ENCODE measurements around the gene ACSS1.

Gene ACSS1

DNA sequence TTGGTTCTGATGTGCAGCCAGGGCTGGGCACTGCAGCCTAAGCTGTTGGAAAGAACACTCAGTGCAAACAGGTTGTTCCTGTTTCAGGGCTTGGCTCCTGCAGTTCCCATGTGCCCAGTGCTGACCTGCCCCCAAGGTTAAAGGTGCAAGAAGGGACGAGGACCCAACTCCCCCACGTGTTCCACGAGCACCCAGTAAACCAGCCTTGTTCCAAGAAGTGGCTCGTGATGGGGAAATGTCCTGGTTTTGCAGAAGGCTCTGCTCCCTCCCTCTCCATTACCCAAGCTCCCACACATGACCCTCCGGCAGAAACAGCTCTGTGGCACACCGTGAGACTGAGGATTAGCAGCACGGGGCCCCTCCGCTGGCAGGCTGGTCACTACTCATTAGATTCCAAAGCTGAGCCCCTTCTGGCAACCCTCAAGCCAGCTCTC, 9.4 kb downstream of the ACSS1 start:
- in situ Hi-C loops (cut with MboI; ENCODE audit: low sequenced_read_pairs) = no loop called here

- in situ Hi-C loops (cut with MboI; ENCODE audit: low sequenced_read_pairs) = no loop called here
Measured at GRCh38 chr20:25047766-25048165, 10.2 kb downstream of the ACSS1 start.

GRCh38 chr20:25046736-25047666, 10.9 kb downstream of the ACSS1 start:
- in situ Hi-C loops (cut with MboI; ENCODE audit: low sequenced_read_pairs) = no loop called here

GRCh38 chr20:25046181-25046641, 11.7 kb downstream of the ACSS1 start:
- in situ Hi-C loops (cut with MboI; ENCODE audit: low sequenced_read_pairs) = no loop called here

DNA sequence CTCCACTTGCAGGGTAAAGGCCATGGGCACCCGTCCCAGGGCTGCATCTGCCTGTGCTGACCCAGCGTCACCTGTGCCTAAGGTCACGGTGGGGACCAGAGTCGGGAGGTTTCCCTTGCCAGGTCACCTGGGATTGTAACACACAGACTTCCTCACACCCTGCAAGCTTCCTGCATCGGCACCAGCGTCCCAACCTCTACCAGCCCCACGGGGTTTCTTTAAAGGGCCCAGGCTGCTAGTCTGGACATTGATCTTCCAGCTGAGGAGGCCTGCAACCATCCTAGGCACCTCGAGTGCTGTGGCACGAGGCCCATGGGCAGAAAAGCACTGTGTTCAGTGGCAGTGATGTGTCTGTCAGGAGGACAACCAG, 12.6 kb downstream of the ACSS1 start:
- in situ Hi-C loops (cut with MboI; ENCODE audit: low sequenced_read_pairs) = no loop called here

DNA sequence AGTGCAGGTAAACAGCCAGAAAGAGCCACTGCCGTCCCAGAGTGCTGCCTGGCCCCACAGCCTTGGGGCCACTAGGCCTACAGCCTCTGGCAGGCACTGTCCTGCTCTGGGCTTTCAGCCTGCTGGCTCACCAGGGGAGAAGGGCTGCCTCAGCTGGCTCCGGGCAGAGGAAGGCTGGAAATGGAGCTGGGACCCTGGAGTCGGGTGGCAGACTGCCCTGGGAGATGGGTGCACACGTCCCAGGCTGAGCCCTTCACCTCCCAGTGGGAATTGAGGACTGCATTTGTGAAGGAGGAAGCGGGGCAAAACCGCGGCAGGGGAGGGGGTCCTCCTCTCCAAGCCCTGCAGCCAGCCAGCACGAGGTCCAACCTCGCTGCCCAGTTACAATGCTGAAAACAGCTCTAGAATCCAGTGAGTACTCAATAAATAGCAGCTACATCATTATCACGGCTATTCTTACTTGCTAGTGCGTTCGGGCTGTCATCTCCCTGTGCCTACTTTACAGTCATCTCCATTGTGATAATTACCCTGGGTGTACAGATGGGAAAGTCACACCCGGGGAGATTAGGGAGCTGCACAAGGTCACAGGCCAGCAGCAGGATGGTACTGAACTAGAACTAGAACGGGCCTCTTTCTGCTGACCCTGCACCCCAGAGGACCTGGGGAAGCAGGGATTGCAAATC, 13.1 kb downstream of the ACSS1 start:
- in situ Hi-C loops (cut with MboI; ENCODE audit: low sequenced_read_pairs) = no loop called here

DNA sequence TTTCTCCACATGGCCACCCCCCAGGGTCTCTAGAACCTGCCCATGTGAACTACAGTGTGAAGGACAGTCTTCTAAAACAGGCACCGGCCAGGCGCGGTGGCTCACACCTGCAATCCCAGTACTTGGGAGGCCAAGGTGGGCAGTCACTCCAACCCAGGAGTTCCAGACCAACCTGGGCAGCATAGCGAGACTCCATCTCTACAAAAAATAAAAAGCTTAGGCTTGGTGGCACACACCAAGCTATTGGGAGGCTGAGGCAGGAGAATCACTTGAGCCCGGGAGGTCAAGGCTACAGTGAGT, 13.7 kb downstream of the ACSS1 start:
- in situ Hi-C loops (cut with MboI; ENCODE audit: low sequenced_read_pairs) = no loop called here

GRCh38 chr20:25043499-25044260, 14.3 kb downstream of the ACSS1 start:
- in situ Hi-C loops (cut with MboI; ENCODE audit: low sequenced_read_pairs) = no loop called here

GRCh38 chr20:25042531-25043498, 15.1 kb downstream of the ACSS1 start:
- in situ Hi-C loops (cut with MboI; ENCODE audit: low sequenced_read_pairs) = no loop called here

DNA sequence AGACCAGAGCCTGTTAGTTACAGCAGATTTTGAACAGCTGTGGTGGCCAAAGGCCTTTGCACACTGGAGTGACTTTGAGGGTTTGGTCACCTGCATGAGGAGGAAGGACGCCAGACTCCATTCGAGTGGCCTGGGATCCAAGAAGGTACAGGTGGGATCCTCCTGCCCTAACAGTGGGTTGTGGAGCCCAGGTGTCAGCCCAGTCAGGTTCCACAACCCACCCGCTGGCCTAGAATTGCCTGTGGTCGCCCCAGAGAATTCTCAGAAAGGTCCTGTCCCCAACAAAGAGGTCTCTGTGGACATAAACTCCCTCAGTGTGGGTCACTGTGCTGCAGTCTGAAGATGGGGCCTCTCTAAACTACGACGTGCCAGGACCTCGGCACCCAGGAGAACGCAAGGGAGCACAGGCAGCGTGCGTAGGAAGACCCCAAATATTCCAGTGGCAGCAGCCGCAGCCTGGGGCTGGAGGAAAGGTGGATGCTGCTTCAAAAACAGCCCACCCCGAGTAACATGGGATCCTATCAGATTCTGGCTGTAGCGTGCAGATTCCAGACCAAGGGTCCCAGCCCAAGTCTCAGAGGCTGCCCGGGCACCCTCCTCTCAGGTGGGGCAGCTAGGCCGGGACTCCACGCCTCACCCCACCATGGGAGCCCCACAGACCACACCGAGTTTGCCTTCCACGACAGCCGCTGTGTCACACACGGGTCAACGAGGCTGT, 16.0 kb downstream of the ACSS1 start:
- in situ Hi-C loops (cut with MboI; ENCODE audit: low sequenced_read_pairs) = no loop called here

- in situ Hi-C loops (cut with MboI; ENCODE audit: low sequenced_read_pairs) = no loop called here
Measured at GRCh38 chr20:25040438-25040831, 17.5 kb downstream of the ACSS1 start.

GRCh38 chr20:25039697-25040437, 18.1 kb downstream of the ACSS1 start:
- in situ Hi-C loops (cut with MboI; ENCODE audit: low sequenced_read_pairs) = no loop called here

GRCh38 chr20:25038591-25039015, 19.3 kb downstream of the ACSS1 start:
- in situ Hi-C loops (cut with MboI; ENCODE audit: low sequenced_read_pairs) = no loop called here

DNA sequence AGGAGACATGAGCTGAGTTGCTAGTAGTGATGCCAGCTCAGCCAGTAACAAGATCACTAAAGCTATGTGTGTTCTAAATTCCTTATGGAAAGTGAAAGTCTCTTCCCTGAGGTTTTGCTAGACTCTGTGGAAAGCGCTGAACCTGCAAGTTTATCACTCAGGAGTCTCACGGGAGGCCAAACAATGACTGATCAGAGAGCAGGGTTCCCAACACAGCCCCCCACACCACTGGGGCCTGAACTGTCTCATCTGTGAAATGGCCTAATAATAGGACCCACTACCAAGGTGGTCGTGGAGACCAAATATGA, 19.9 kb downstream of the ACSS1 start:
- in situ Hi-C loops (cut with MboI; ENCODE audit: low sequenced_read_pairs) = no loop called here

DNA sequence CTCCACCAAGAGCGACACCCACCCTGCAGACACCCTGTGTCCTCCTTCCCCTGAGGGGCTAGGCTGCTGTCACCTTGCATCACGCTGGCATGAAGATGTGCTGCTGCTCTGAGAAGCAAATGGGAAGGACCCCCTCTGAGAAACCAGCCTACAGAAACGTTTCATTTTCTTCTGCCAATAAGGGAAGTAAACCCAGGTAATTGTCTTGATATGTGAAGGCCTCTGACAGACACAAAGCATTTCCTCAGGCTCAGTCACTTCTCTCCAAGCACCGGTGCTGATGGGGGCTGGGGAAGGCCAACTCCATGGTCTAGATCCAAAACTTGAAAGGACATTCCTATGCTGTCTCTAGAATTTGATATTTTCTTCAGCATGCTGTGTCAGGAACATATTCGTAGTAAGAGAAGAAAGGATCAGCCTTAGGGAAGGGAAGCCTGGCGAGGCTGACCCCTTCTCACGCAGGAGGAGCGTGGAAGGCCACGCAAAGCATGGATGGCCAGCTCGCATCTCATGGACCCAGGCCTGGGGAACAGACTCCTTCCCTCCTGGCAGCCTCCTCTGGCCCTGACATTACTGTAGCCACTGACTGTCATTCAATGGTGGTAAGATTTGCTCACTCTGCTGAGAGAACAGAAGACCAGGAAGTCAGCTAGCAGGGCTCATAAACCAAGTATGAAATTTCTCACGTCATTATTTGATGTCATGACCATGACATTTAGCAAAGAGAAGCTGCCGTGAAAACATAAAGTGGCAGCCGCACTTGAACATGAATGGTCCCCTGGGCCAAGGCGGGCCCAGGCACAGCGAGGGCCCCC, 20.4 kb downstream of the ACSS1 start:
- in situ Hi-C loops (cut with MboI; ENCODE audit: low sequenced_read_pairs) = no loop called here

- in situ Hi-C loops (cut with MboI; ENCODE audit: low sequenced_read_pairs) = no loop called here
Measured at GRCh38 chr20:25036331-25036936, 21.5 kb downstream of the ACSS1 start.

- in situ Hi-C loops (cut with MboI; ENCODE audit: low sequenced_read_pairs) = no loop called here
Measured at GRCh38 chr20:25035921-25036320, 22.0 kb downstream of the ACSS1 start.

DNA sequence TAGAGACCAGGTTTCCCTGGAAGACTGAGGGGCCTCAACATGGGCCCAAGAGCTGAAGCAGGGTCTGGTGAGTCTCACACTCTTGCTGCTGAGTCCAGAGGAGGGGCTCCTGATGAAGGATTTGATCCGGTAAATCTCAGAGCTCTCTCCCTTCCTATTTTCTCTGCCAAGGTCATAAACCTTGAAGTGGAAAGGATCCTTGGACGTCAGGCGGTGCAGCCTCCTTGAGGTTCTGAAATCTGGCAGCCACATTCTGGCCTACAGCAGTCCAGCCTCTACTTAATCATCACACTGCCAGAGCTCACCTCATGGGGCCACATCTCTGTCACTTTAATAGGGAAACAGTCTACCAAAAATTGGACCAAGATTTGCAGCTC, 24.0 kb downstream of the ACSS1 start:
- in situ Hi-C loops (cut with MboI; ENCODE audit: low sequenced_read_pairs) = no loop called here
